H1 (cell line): ENCODE measurements around the gene PTPN1. TPM values are rescaled to one million over a fixed set of nuclear protein-coding genes. Genes with fewer than 3 reads are reported as not detected.

Source experiments
- BRCA1 ChIP-seq: IDR thresholded peaks from 2 replicates; pipeline ENCODE4 v1.6.1; 2012; ENCODE audit warnings: low read depth, low read length, improper control_type of control experiment
- CHD1 ChIP-seq: IDR thresholded peaks from 2 replicates; pipeline ENCODE4 v1.6.1; 2012; ENCODE audit warnings: low read depth, low read length, improper control_type of control experiment
- SIN3A ChIP-seq, 2 experiments: IDR thresholded peaks in 1 of 2; conservative IDR thresholded peaks in 1 of 2; 2 replicates each; pipeline ENCODE4 v1.6.1; 2011 to 2012; ENCODE audit warnings: low read length in 2 of 2, improper control_type of control experiment in 1 of 2, low read depth in 1 of 2, mild to moderate bottlenecking in 1 of 2
- SP1 ChIP-seq: IDR thresholded peaks from 2 replicates; pipeline ENCODE4 v1.6.1; 2011; ENCODE audit warnings: low read depth, low read length
- TAF7 ChIP-seq: optimal IDR thresholded peaks from 2 replicates; pipeline ENCODE3; 2011; ENCODE audit warnings: low read depth, mild to moderate bottlenecking, inconsistent platforms, low read length, moderate library complexity, borderline replicate concordance
- ZNF274 ChIP-seq: IDR thresholded peaks from 2 replicates; pipeline ENCODE4 v1.7.0; 2012; ENCODE audit warnings: low read length, borderline replicate concordance; ENCODE audit errors: extremely low read depth
- polyA plus RNA-seq, 7 experiments: library from polyadenylated mRNA; depleted of rRNA in 3 of 7; stranded (reverse) in 5 of 7; unstranded in 2 of 7; fragments of >200 nt in 5 of 7; fragments of 200-250 nt in 2 of 7; gene quantifications; 1 replicate in 5 of 7; 2 replicates in 1 of 7; 4 replicates in 1 of 7; pipeline versions ENCODE4 v1.2.1 to v1.2.3, GENCODE V29; 2011 to 2013; ENCODE audit warnings: missing spikeins in 2 of 7, mixed read lengths in 2 of 7
- total RNA-seq: library from RNA; stranded (reverse); fragmentation: NEBNext Ultra II Directional; extraction: Animal tissue kit (Norgen Biotek cat#: 25700); gene quantifications from 2 replicates; pipeline ENCODE4 v1.2.1, GENCODE V29; 2021

Gene PTPN1
- total and polyA plus RNA-seq, 2 of the 8 experiments (the other 6 are each of a cell fraction or from before 2014, with no cell fraction given) = 18.6 to 32.1 TPM

- TF ChIP-seq SIN3A (conservative IDR thresholded peaks at IDR 0.05 in 1 of 2, IDR thresholded peaks at IDR 0.05 in 1 of 2; ENCODE audit: low read depth in 1 of 2, low read length in 2 of 2) (no peak), CHD1 (no peak), ZNF274 (no peak), TAF7 (no peak), SP1 (no peak), BRCA1 (no peak)
- TF ChIP-seq, all 59 proteins: peak for 0
Observed at GRCh38 chr20:50464725-50465650, 45.2 kb upstream of the PTPN1 start (continued).
